ENCODE measurements around the gene NOXO1. TPM values are rescaled to one million over a fixed set of nuclear protein-coding genes. Genes with fewer than 3 reads are reported as not detected.
"Not testable (repeated sequence)": the region's sequence is repeated elsewhere in the genome, so short reads cannot be mapped to it uniquely, and the experiment has no call there.

The NOXO1 gene
- total RNA-seq, 1 experiment from 2014 or later: 141 TPM

DNA sequence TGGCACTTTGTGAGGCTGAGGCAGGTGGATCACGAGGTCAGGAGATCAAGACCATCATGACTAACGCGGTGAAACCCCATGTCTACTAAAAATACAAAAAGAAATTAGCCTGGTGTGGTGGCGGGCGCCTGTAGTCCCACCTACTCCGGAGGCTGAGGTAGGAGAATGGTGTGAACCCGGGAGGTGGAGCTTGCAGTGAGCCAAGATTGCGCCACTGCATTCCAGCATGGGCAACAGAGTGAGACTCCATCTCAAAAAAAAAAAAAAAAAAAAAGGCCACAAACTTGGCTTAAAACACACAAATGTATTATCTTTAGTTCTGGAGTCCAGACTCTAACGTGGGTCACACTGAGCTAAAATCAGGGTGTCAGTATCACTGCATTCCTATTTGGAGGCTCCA is 30.5 kb upstream of the NOXO1 start:
- not testable (repeated sequence) for DNase-seq (ENCODE audit: low spot score)

DNA sequence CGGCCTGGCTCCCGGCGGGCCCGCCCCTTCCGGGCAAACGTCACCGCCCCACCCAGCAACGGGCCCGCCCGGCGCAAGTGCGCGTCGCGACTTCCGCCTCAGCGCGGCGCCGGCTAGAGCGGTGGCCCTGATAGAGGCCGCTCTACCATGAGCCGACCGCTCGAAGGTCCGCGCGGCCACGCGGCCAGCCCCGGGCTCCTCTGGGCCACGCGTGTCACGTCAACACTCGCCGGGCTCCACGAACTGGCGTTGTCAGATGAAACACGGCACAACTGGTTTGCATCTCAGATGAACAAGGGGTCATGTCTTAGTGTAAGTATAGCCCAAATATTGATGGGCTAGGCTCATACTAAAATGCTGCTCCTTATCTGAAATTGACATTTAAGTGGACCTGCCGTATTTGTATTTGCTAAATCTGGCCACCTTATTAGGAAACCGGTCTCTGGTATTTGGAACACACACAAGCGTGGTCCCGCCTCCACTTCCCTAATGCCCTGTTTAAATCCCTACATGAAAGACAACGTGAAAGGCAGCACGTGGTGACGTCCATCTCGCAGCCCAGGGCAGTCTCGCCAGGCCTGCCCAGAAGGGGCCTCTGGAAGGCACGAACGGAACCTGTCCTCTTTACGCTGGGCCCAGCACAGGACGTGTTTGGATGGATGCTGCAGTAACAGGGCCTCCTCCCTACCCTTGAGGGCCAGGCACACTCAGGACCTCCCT is 28.7 kb upstream of the NOXO1 start, which contains the start of gene ZNF598:
ZNF598 (minus strand) TSS at position 31 of the 720 bp plus-strand sequence.
- DNase-seq (ENCODE audit: low spot score): peak; percentile 92

DNA sequence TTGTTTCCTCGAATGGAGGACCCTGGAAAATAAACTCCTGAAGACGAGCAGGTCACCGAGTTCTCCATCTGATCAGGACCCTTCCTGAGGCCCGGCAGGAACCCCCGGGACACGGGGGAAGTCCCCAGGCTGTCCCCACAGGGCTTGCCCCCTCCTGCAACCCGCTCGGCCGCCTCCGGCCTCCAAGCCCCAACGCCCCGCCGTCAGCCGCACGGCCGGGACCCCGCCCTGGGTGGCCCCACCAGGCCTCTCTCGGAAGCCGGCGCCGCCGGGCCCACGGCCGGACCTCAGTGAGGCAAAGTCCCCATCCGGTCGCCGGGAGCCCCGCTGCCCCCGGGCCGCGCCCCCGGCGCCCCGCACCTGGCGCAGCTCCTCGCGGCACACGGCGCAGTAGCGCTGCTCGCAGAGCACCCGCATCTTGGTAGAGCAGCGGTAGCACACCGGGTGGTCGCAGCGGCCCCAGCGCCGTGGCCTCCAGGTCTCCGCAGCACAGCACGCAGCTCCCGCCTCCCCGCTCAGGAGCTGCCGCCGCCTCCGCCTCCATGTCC is 28.0 kb upstream of the NOXO1 start:
- no peak for DNase-seq (ENCODE audit: low spot score)

DNA sequence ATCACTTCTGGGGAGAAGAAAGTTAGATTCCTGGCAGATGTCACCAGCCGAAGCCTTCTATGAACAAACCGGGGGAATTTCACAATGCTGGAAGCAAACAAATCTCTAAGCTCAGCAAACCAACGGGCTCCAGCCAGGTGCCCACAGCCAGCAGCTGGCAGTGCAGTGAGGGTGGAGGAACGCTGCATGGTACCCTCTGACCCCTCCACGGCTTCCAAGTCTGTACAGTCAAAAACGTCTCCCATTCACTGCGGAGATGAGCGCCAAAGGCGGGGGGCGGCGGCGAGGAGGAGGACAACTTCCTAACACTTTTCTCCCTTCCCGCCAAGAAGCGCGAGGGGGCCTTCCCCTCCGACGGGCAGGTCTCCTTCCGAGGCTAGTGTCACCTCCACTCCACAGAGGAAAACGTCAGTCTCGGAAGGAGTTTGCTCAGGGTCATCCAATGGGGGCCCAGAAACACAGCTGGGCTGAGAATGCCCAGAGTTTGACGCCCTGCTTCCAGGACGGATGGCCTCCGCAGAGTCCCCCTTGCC is 27.4 kb upstream of the NOXO1 start:
- DNase-seq (ENCODE audit: low spot score): peak; percentile 47

DNA sequence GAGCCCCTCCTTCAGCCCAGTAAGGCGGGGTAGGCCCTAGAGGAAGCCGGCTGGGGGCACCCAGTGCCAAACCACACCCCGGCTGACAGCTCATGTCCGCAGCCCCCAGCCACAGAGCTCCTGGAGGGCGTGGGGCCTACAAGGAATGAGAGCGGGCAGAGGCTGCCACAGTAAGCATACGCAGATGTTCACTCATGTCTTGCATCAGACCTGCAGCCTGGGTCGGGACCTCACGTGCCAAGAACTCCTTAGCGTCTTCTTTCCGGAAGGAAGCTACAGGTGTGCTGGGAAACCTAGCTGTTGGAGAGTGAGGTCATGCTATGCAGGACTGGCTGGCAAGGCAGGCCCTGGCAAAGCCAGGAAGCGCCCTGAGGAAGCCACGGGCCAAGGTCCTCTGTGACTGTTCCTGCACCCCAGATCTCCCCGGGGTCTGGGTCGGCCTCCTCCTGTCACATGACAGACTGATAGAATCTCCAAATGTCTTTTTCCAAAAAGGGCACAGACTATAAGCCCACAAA is 26.8 kb upstream of the NOXO1 start:
- peak; percentile 58 for DNase-seq (ENCODE audit: low spot score)

DNA sequence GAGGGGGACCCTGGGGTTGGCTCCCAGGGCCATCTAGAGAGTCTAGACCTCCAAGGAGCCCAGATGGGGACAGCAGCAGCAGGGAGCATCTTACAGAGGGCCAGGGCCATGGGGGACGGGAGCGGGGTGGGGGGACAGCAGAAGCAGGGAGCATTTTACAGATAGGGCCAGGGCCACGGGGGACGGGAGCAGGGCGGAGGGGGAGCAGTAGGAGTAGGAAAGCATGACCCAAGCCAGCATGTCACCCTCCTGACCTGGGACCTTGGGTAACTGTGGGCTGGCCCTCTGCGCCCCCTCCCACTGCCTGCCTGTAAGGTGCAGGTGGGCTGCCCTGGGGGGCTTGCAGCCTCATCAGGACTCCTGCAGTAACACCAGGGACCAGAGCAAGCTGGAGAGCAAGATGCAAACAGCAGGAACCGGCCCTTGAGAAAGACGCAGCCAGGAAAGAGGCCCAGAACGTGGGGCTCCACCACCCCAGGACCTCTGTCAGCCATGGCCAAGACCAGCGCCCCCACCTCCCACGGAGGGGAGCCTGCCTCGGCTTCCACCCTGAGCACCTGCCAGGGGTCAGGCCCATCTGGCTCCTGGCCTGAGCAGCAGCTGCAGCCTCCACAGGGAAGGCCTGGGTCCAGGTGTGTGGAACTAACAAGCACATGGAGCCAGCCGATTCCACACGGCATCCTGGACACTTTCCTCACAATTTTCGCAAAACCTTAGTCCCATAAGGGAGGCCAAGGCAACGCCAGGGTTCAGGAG is 26.0 kb upstream of the NOXO1 start:
- no peak for DNase-seq (ENCODE audit: low spot score)

DNA sequence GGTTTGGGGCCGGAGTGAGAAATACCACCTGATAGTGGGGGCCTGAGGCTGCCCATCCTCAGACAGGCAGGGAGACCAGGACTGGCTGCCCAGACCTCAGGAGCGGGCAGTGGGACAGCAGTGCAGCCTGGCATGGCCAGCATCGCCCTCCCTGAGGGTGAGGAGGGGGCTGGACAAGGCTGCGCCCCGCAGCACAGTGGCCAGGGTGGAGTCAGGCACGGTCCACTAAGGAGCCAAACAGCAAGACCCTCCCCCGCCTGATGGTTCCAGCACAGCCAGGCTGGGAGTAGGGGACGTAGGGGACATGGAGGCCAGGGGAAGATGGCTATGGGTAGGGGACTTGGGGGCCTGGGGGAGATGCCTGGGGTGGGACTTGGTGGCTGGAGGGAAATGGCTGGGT is 25.0 kb upstream of the NOXO1 start:
- DNase-seq (ENCODE audit: low spot score): no peak

DNA sequence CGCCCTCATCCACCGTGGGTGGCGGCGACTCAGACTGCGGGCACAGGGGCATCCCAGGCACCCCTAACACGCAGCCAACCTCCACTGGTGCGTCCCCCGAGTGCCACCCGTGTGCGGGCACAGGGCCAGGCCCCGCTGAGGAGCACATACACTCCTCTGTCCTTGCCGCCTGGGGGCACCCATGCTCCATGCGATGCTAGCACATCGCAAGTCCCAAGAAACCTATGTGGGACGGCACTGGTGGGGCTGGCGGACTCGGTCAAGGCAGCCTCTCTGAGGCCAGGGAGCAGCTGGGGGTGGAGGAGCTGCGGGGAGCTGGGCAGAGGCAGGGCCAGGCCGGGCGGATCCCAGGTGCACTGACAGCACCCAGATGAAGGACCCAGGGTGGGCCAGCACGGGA is 24.4 kb upstream of the NOXO1 start:
- DNase-seq (ENCODE audit: low spot score): no peak

DNA sequence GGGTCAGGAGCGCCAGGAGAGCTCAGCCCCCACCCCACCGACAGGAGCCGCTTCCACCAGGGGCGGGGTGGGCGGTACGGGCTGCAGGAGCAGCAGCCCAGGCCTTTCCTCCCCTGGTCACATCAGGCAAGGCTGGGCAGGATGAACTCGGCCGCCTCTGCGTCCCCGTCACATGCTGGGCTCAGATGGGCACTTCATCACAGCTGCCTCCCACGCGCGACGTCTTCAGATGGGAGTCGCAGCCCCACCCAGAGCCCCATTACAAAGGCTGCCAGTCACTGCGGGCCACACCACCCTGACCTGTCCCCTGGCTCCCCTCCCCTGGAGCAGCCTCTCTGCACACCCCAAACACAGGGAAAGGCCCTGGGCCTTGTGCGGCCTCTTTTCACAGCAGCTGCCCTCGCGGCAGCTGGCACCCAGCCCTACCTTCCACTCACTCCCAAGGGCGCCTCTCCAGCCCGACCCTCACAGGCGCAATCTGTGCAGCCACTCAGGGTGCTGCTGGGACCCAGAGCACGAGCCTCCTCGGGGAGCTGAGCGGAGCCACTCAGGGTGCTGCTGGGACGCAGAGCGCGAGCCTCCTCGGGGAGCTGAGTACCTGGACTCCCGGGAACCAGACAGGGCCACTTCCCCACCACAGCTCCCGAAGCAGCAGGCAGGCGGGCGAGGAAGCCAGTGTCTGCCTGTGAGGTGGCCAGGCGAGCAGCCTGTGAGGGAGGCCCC is 23.7 kb upstream of the NOXO1 start:
- no peak for DNase-seq (ENCODE audit: low spot score)

DNA sequence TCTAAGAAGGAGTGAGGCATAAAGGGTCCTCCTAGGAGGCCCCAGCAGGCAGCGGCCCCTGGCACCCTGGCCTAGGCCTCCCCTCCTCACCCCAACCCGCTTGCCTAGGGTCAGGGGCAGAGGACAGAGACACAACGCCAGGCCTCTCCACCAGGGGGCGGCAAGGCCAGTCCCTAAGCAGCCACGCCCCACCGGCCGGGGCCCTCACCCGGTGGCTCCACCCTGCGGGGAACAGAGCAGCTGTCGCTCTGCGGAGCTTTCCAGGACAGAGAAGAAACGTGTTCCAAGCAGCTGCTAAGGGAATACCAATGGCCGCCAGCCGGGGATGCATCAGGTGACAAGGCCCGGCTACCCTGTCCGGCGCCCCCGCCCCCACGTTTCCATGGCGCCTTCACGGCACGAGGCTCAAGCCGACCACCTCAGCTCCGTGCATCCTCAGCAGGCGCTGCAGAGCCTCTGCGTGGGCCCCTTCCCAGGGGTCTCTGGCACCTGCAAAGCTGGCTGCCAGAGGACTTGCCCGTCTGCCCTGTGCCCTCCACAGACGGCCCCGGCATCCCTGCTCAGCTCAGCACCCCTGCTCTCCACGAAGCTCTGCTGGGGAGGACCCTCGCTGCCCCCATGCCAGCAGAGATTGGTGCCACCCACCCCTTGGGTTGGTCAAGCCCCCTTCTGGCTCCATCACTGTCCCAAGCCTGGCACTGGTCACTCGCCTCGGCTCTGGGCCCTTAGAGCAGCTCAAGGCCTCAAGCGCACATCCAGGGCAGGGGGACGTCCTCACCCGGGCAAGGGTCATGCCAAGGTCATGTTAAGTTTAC is 22.8 kb upstream of the NOXO1 start:
- peak; percentile 95 for DNase-seq (ENCODE audit: low spot score)

DNA sequence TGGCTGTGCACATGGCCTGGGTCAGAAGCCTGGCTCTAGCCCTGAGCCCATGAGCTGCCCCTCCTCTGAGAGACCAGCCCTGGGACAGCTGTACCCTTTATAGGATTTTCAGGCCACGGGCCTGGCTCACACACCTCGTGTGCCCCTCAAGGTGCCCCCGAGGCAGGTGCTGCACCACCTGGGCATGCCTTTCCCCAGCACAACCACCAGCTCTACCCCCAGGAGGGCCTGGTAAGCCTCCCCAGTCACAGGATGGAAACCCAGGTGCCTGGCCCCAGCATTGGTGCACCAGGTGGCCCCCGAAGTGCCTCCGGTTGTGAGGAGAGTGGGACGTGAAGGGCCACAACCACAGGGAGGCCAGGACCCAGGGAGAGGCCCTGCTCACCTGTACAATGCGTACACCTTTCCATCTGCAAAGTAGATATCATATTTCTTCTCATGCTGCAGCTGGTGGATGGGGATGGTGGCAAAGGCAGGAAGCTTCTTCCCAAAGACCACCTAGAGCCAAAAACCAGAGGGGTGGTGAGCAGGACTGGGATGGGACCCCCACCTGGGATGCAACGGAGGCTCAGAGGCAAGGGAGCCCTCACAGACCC is 22.1 kb upstream of the NOXO1 start:
- DNase-seq (ENCODE audit: low spot score): no peak

DNA sequence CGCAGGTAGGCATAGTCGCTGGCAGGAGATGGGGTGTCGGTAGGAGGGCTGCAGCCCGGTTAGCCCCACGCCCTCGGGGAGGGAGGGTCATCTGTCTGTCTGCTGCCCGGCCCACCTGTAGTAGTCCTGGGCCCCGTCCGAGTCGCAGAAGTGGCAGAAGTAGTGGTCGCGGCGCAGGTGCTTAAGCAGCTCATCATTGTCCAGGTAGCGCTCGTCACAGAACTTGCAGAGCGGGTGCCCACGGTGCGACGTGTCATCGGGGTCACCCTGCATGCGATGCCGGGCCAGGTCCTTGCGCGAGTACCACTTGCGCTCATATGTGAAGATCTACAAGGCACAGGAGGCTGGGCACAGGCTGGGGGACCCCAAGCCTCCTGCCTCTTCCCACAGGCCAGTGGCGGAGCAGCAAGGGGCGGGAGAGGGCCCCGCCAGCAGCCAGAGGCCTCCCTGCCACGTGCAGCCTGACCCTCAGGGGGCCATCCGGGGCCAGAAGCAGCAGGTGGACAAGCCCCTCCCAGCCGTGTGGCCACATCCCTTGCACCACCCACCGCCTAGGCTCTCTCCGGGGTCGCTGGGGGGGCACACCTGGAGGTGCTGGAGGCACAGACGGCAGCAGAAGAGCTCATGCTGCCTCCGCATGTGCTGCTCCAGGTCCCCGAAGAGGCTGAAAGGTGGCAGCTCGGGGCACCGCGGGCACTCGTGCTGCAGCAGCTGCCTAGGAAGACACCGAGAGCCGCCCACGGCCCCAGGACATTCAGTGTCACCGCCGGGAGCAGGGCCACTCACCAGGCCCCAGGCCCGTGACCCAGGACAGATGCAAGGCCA is 21.3 kb upstream of the NOXO1 start:
- no peak for DNase-seq (ENCODE audit: low spot score)

DNA sequence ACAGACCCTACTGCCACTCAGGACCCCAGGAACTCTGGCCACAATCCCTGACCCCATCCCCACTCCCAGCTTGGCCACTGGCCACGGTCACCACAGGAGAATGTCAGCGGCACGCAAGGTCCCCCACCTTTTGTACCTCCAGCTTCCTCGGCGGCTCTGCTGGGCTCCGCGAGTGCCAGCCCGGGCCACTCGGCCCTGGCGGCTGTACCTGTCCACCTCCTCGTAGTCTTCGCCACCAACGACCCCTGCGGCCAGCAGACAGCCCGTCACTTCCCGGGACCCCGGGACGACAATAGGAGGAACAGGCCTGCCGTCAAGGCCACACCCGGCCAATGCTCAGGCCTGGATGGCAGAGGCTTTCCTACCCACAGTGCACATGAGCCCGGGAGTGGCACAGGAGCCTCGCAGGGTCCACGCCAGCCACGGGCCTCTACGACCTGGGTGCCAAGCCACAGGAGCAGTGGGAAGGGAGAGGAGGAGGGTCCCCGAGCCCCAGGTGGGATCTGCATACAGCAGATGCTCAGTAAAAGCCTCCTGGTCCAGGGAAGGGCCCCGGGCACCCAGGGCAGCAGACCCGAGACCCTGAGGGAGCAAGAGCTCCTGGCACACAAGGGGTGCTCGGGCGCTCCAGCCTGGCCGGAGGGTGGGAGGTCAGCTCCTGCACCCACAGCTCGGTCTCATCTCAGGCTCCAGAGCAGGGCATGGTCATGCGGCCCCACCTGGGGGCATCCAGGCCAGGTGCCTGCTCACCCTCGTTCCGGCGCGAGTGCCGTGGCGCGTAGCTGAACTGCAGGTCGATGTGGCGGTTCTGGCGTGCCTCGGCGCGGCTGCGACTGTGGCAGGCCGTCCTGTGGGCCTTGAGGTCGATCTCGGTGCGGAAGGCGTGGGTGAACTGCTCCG is 20.4 kb upstream of the NOXO1 start:
- DNase-seq (ENCODE audit: low spot score): no peak

DNA sequence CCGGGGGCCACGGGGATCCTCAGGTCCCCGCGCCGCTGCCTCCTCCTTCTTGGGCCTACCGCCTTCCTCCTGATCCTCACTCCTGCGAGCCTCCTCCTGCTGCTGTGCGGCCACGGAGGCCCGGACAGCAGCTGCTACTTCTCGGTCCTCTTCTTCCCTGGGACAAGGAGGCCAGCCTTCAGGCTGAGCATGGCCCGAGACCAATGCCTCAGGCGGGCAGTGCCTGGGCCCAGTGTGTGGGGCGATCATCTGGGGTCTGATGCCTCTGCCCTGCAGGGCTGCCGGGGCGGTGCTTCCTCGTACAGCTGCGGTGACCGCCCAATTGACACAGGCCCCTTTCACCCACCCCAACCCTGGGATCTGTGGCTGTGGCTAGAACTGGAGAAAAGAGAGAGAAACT is 19.8 kb upstream of the NOXO1 start:
- DNase-seq (ENCODE audit: low spot score): no peak

DNA sequence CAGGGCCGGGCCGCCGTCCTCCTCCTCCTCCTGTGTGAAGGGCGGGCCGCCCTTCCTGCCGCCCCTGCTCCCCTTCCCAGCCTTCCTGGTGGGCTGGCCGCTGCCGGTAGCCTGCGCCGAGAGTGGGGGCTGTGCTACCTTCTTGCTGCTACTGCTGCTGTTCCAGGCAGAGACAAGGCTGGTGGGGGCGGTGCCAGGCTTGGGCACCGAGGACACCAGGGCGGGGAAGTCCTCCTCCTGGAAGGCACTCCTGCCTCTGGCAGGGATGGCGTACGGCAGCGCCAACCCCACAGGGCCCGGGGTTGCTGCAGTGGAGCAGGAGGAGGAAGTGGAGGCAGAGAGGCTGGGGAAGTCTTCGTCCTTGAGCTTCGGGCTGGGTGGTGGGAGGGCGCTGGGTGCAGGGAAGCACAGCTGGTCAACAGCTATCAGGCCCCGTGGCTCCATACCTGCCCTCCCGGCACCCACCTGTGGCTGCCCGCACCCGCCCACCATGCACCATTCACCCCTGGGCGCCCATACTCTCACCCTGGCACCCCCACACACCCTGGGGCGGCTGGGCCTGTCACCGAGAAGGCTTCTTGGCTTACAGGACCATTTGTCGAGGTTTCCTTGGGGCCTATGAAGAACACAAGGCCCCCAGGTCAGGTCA is 18.7 kb upstream of the NOXO1 start:
- no peak for DNase-seq (ENCODE audit: low spot score)

DNA sequence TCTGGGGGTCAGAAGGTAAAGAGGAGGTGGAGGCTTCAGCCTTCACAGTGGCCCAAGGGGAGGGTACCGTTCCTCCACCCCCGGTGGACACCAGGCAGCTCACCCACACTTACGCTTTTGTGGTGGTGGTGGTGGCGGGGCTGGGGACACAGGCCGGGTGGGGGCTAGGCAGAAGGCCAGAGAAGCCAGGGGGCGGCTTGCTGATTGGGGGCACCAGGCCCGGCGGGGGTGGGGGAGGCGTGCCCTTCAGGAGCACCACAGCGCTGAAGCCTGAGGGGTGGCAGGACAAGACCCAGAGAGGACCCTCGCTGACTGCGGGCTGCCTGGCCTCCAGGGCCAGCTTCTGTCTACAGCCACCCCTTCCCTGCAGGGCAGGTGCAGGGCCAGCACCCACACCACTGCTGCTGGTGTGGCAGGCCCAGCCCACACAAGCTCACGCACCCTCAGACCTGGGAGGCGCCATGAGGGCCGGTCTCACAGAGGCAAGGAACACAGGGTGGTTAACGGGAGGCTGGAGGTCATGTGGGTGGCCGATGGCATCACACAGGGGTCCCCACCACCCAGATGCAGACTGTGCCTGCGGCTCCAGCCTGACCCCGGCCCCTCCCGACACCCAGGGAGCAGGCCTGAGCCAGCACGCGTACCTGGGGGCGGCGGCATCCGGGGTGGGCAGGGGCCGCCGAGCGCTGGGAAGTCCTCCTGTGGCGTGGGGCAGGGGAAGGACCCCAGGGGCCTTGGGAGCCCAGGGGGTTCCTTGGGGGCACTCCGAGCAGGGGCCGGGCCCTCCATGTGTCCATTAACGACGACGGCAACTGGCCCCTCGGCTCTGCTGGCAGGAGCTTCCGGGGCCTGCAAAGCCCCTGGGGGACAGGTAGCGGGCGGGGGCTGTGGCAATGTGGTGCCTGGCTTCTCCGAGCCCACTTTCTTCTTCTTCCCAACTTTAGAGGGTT is 17.9 kb upstream of the NOXO1 start:
- no peak for DNase-seq (ENCODE audit: low spot score)

DNA sequence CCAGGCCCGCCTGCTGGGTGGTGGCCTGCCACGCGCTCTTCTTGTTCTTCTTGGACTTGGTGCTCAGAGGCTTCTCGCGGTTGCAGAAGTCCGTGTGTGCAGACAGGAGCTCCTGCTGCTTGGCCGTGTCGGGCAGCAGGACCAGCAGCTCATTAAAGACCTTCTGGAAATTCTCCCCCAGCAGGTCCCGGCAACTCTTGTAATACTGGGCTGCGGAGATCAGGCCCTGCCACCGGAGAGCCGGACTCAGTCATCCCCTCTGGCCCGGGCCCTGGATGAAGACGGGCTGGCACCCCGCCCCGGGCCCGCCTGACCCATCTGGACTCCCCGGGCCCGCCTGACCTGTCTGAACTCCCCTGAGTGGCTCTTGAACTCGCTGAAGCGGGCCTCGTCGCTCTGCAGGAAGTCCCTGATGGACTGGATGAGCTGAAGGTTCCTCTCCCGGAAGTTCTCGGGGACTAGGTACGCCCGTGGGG is 17.1 kb upstream of the NOXO1 start:
- no peak for DNase-seq (ENCODE audit: low spot score)

All from HT-29 (cell line).